ENCODE data around the gene KRTDAP.

Gene KRTDAP

GRCh38 chr19:35460608-35461007 is 29.7 kb downstream of the KRTDAP start:
- no peak for TF ChIP-seq POLR2A (IDR thresholded peaks at IDR 0.05; ENCODE audit: low read length)
- TF ChIP-seq GATA1 (IDR thresholded peaks at IDR 0.05; ENCODE audit: low read depth, low read length), result no peak
- DNase-seq, result no peak

- DNase-seq, result no peak
- TF ChIP-seq POLR2A (IDR thresholded peaks at IDR 0.05; ENCODE audit: low read length) (no peak), GATA1 (IDR thresholded peaks at IDR 0.05; ENCODE audit: low read depth, low read length) (no peak)
Observed at GRCh38 chr19:35459414-35460082, 30.7 kb downstream of the KRTDAP start.

GRCh38 chr19:35458731-35459391 is 31.4 kb downstream of the KRTDAP start:
- TF ChIP-seq GATA1 (IDR thresholded peaks at IDR 0.05; ENCODE audit: low read depth, low read length), result no peak
- TF ChIP-seq POLR2A (IDR thresholded peaks at IDR 0.05; ENCODE audit: low read length), result no peak
- DNase-seq, result no peak

- DNase-seq, result no peak
- no peak for TF ChIP-seq GATA1 (IDR thresholded peaks at IDR 0.05; ENCODE audit: low read depth, low read length)
- TF ChIP-seq POLR2A (IDR thresholded peaks at IDR 0.05; ENCODE audit: low read length), result no peak
Observed at GRCh38 chr19:35458192-35458591, 32.1 kb downstream of the KRTDAP start.

GRCh38 chr19:35457173-35457572 is 33.1 kb downstream of the KRTDAP start:
- no peak for DNase-seq
- TF ChIP-seq POLR2A (IDR thresholded peaks at IDR 0.05; ENCODE audit: low read length), result no peak
- no peak for TF ChIP-seq GATA1 (IDR thresholded peaks at IDR 0.05; ENCODE audit: low read depth, low read length)

- no peak for DNase-seq
Observed at GRCh38 chr19:35455616-35456201, 34.6 kb downstream of the KRTDAP start.

GRCh38 chr19:35454663-35455062 is 35.6 kb downstream of the KRTDAP start:
- TF ChIP-seq GATA1 (IDR thresholded peaks at IDR 0.05; ENCODE audit: low read depth, low read length), result no peak
- no peak for TF ChIP-seq POLR2A (IDR thresholded peaks at IDR 0.05; ENCODE audit: low read length)
- no peak for DNase-seq

More at GRCh38 chr19:35455616-35456201, 34.6 kb downstream of the KRTDAP start:
- TF ChIP-seq POLR2A (IDR thresholded peaks at IDR 0.05; ENCODE audit: low read length), result no peak
- no peak for TF ChIP-seq GATA1 (IDR thresholded peaks at IDR 0.05; ENCODE audit: low read depth, low read length)

GRCh38 chr19:35451338-35452096 is 38.7 kb downstream of the KRTDAP start:
- no peak for DNase-seq
- TF ChIP-seq POLR2A (IDR thresholded peaks at IDR 0.05; ENCODE audit: low read length) (no peak), GATA1 (IDR thresholded peaks at IDR 0.05; ENCODE audit: low read depth, low read length) (no peak)

- no peak for TF ChIP-seq POLR2A (IDR thresholded peaks at IDR 0.05; ENCODE audit: low read length)
- DNase-seq, result no peak
Observed at GRCh38 chr19:35449359-35450043, 40.8 kb downstream of the KRTDAP start.

- no peak for DNase-seq
- TF ChIP-seq GATA1 (IDR thresholded peaks at IDR 0.05; ENCODE audit: low read depth, low read length) (no peak), POLR2A (IDR thresholded peaks at IDR 0.05; ENCODE audit: low read length) (no peak)
Observed at GRCh38 chr19:35447606-35448469, 42.4 kb downstream of the KRTDAP start, which contains the start of gene FFAR2. Gene FFAR2 (plus strand): TSS chr19:35448257. CDS start chr19:35449715, 1,458 bp downstream.

- no peak for DNase-seq
- no peak for TF ChIP-seq GATA1 (IDR thresholded peaks at IDR 0.05; ENCODE audit: low read depth, low read length)
- no peak for TF ChIP-seq POLR2A (IDR thresholded peaks at IDR 0.05; ENCODE audit: low read length)
Observed at GRCh38 chr19:35445826-35446593, 44.3 kb downstream of the KRTDAP start.

GRCh38 chr19:35444735-35445134 is 45.5 kb downstream of the KRTDAP start:
- no peak for DNase-seq
- no peak for TF ChIP-seq GATA1 (IDR thresholded peaks at IDR 0.05; ENCODE audit: low read depth, low read length)
- TF ChIP-seq POLR2A (IDR thresholded peaks at IDR 0.05; ENCODE audit: low read length), result no peak

Data from erythroblast (primary cell).